GM23338 (cell line): Measurements from ENCODE around the gene NEB.

Source experiments
- CREB1 ChIP-seq: fragments of 250-450 bp; sonication (Bioruptor Pico); IDR thresholded peaks from 2 replicates; pipeline ENCODE4 v1.5.0; 2020; ENCODE audit warnings: low read depth, mild to moderate bottlenecking, moderate library complexity
- CTCF ChIP-seq, 2 experiments: fragments of 200-600 bp in 1 of 2; sonication (generic) in 1 of 2; conservative IDR thresholded peaks; 2 replicates each; pipeline versions ENCODE4 v1.5.1 to v1.6.1; 2016 to 2017; ENCODE audit warnings: antibody characterized with exemption in 2 of 2, low read depth in 2 of 2, mild to moderate bottlenecking in 2 of 2, moderate library complexity in 1 of 2
- ETS1 ChIP-seq: IDR thresholded peaks from 2 replicates; pipeline ENCODE4 v1.6.1; 2016; ENCODE audit warnings: antibody characterized with exemption
- EZH2 ChIP-seq: fragments of 200-600 bp; sonication (generic); IDR thresholded peaks from one replicate; pipeline ENCODE4 v1.8.0; 2017; ENCODE audit warnings: antibody characterized with exemption, mild to moderate bottlenecking, low read depth; ENCODE audit not compliant: unreplicated experiment
- EZH2phosphoT487 ChIP-seq: fragments of 200-600 bp; sonication (generic); IDR thresholded peaks from one replicate; pipeline ENCODE4 v1.8.1; 2018; ENCODE audit warnings: antibody characterized with exemption; ENCODE audit not compliant: unreplicated experiment
- JUNB ChIP-seq: IDR thresholded peaks from one replicate; pipeline ENCODE4 v1.6.1; 2016; ENCODE audit warnings: antibody characterized with exemption; ENCODE audit not compliant: unreplicated experiment
- NANOG ChIP-seq: IDR thresholded peaks from 2 replicates; pipeline ENCODE4 v1.6.1; 2016; ENCODE audit warnings: antibody characterized with exemption, borderline replicate concordance
- POLR2AphosphoS5 ChIP-seq: IDR thresholded peaks from 2 replicates; pipeline ENCODE4 v1.6.1; 2016; ENCODE audit warnings: antibody characterized with exemption, low read depth
- REST ChIP-seq: IDR thresholded peaks from one replicate; pipeline ENCODE4 v1.6.1; 2018; ENCODE audit warnings: antibody characterized with exemption; ENCODE audit not compliant: unreplicated experiment
- STAT1 ChIP-seq: IDR thresholded peaks from one replicate; pipeline ENCODE4 v1.6.1; 2016; ENCODE audit warnings: antibody characterized with exemption; ENCODE audit not compliant: unreplicated experiment
- ZNF114 ChIP-seq: fragments of 250-450 bp; sonication (Bioruptor Pico); IDR thresholded peaks from 2 replicates; pipeline ENCODE4 v1.5.0; 2020; ENCODE audit warnings: mild to moderate bottlenecking, moderate library complexity
- ZNF331 ChIP-seq: fragments of 250-450 bp; sonication (Bioruptor Pico); IDR thresholded peaks from 2 replicates; pipeline ENCODE4 v1.5.0; 2020; ENCODE audit warnings: low read depth, mild to moderate bottlenecking, moderate library complexity

- TF ChIP-seq POLR2AphosphoS5 (no peak), CTCF (conservative IDR thresholded peaks at IDR 0.05; ENCODE audit: low read depth in 2 of 2) (no peak), JUNB (no peak), EZH2 (no peak), CREB1 (CRISPR knock-in tag) (no peak), REST (no peak), NANOG (no peak), EZH2phosphoT487 (no peak), ZNF331 (CRISPR knock-in tag) (no peak), ZNF114 (no peak), STAT1 (no peak), ETS1 (no peak)
These were observed 26.4 kb downstream of the NEB start for GRCh38 chr2:151707857-151708256.
